Adrenal gland (tissue), 5 donors: ENCODE results near the gene UBE2H.

Experiments
- CTCF ChIP-seq, 6 experiments: fragments of 450-650 bp in 4 of 6; fragments of 200-600 bp in 2 of 6; sonication (generic) in 1 of 6; IDR thresholded peaks; 1 replicate in 5 of 6; 2 replicates in 1 of 6; pipeline versions ENCODE4 v1.5.1 to v1.8.0; 2016 to 2021; ENCODE audit warnings: antibody characterized with exemption in 6 of 6, mild to moderate bottlenecking in 2 of 6, moderate library complexity in 1 of 6
- POLR2A ChIP-seq, 2 donors: fragments of 450-650 bp; IDR thresholded peaks; one replicate each; pipeline ENCODE4 v1.6.1; 2017; ENCODE audit warnings: antibody characterized with exemption in 2 of 2, mild to moderate bottlenecking in 2 of 2, moderate library complexity in 1 of 2
- donor health status: DM: no; HTN: no; CAD: no.

- TF ChIP-seq CTCF (IDR thresholded peaks at IDR 0.05) (no peak), POLR2A (IDR thresholded peaks at IDR 0.05) (no peak)
Measured at GRCh38 chr7:129909669-129910068, 43.1 kb downstream of the UBE2H start.
